GM19397 (cell line): ENCODE results near the gene ALPK3.
A peak's percentile ranks its signal among the peaks of the same experiment; 100 is the strongest.

Experiments used
- ATAC-seq: cut with Tn5 transposase; IDR thresholded peaks from one replicate; pipeline ENCODE4 v1.9.1; 2021; ENCODE audit warnings: mild to moderate bottlenecking, moderate library complexity; ENCODE audit not compliant: unreplicated experiment

ALPK3 gene

GRCh38 chr15:84914351-84914750, 97.2 kb downstream of the ALPK3 start:
- ATAC-seq: no peak

DNA sequence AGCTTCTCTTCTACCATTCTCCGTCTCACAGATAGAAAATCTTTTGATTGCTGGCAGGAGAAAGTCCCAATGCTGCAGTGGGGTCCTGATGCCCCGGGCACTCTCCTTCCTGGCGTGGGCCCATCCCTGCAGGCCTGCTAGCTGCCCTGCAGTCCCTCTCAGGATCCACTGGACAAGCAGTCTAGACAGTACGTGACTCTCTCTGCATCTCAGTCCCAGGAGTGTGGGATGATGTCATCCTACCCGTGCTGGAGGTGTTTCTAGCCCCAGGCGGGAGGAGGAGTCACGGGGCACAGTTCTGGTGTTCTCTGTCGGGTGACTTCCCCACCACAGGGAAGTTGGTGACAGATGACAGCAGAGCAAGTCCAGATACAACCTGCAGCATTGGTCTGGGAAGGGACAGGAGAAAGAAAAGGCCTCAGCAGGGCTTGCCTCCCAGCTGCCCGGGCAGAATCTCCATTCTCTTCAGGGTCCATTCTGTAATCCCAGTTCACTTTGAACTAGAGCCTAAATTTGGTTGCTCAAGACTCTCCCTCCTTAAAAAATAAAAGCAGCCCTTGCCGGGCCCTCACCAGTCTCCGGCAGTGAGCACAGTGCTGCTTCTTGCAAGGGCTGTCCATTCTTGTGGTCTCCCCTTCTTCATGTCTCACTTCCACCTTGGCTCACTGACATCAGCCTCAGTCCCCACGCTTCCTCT, 97.9 kb downstream of the ALPK3 start:
- ATAC-seq: peak; percentile 91

DNA sequence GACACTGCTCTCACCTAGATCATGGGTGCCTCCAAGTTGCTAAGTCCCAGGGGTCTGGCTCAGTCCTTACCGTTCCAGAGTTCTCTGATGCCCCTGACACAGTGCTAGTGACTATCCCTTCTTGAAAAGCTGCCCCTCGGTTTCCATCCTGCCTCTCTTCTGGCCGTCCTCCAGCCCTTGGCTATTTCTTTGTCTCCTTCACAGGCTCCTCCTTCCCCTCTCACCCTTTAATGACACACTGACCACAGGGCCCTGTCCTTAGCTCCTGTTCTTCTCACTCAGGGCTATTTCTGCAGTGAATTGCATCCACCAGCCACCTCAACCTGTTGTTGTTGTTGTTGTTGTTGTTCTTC, 98.4 kb downstream of the ALPK3 start:
- ATAC-seq: no peak

- ATAC-seq: no peak
Observed at GRCh38 chr15:84917452-84917851, 100.3 kb downstream of the ALPK3 start.

DNA sequence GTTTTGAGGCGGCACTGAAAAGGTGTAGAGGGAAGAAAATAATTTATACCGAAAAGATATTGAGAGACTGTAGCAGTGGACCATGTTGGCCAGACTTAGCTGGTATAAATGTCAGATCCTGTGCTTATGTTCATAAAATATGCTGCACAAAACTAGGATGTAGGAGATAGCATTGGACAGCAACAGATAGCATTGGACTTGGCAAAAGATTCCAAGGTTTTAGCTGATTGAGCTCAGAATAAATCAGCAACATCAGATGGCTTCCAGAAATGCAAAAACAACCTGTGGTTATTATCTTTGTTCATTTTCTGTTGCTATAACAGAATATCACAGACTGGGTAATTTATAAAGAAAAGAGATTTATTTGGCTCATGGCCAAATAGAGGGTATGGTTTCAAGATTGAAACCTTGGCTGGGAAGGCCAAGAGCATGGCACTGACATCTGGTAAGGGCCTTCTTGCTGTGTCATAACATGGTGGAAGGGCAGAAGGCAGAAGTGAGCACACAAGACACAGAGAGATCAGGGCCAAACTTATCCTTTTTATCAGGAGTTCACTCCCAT, 102.0 kb downstream of the ALPK3 start:
- no peak for ATAC-seq

DNA sequence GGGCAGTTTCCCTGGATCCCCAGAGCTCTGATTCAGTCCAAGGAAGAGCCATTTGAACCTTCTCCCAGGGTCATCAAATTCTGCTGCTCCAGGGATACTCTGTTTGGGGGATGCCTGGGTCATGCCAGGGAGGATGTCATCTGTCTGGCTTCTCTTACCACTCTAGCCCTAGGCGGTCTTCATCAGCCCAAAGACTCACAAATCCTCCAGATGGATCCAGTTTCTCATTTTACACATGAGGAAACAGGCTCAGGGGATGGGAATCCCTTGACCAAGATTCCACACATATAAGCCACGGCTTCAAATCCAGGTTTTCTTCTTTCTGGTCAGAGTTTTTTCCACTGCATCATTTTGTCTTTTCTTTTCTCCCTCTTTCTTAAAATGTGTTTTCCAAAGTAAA, 104.0 kb downstream of the ALPK3 start:
- ATAC-seq: no peak

DNA sequence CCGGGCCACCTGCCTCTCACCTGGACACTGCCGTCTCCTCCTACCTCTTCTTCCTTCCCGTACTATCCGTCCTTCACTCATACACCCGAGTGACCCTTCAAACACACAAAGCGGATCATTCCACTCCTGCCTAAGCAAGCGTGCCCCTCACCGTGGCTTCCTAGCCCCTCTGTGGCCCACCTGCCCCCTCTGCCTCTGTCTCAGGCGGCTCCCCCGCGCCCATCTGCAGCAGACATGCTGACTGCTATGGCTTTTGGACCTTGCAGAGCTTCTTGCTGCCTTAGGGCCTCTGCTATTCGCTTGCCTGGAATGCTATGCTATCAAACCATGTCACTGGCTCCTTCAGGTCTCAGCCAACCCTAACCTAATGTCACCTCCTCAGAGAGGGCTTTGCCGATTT, 105.4 kb downstream of the ALPK3 start:
- ATAC-seq: no peak
